ENCODE data around the gene C19orf53. TPM values are rescaled to one million over a fixed set of nuclear protein-coding genes. Genes with fewer than 3 reads are reported as not detected.

Gene C19orf53
- total RNA-seq, 1 experiment from 2014 or later = 66.4 TPM

GRCh38 chr19:13797870-13798269, 23.6 kb downstream of the C19orf53 start:
- no TSS peak for BruUV-seq (replicated peaks)
- intact Hi-C loops (cut with micrococcal nuclease; ENCODE audit: unreplicated experiment) = no loop called here
- H3K4me1 Mint-ChIP-seq (ENCODE audit: low read depth, unreplicated experiment) = peaks cover 1% of the 10 kb centered on the region
- H3K9me3 Mint-ChIP-seq (ENCODE audit: low read depth, unreplicated experiment) = no peaks in the 10 kb centered on the region
- no peak overlapping the region for H3K4me3 Mint-ChIP-seq (ENCODE audit: low read depth, unreplicated experiment)
- peak; percentile 31 for DNase-seq
- no peaks in the 10 kb centered on the region for H3K27me3 Mint-ChIP-seq (ENCODE audit: unreplicated experiment)
- TF ChIP-seq CTCF (IDR thresholded peaks at IDR 0.05; ENCODE audit: unreplicated experiment) = no peak
- H3K36me3 Mint-ChIP-seq (ENCODE audit: insufficient read depth, unreplicated experiment) = peaks cover 45% of the 10 kb centered on the region
- CTCF ChIA-PET = interaction anchor here (0.7 kb wide), 1 partner anchor 13 kb away, joined by 3 read pairs; no protein-coding TSS in a partner anchor
- H3K27ac Mint-ChIP-seq (ENCODE audit: unreplicated experiment) = peak overlapping the region; percentile 91

GRCh38 chr19:13799669-13800068, 25.4 kb downstream of the C19orf53 start:
- Mint-ChIP-seq H3K36me3 (ENCODE audit: insufficient read depth, unreplicated experiment) (peaks cover 43% of the 10 kb centered on the region), H3K27me3 (ENCODE audit: unreplicated experiment) (no peaks in the 10 kb centered on the region), H3K4me3 (ENCODE audit: low read depth, unreplicated experiment) (no peak overlapping the region), H3K9me3 (ENCODE audit: low read depth, unreplicated experiment) (no peaks in the 10 kb centered on the region), H3K4me1 (ENCODE audit: low read depth, unreplicated experiment) (peaks cover 8% of the 10 kb centered on the region), H3K27ac (ENCODE audit: unreplicated experiment) (no peak overlapping the region)
- CTCF ChIA-PET = interaction anchor here (0.6 kb wide), 1 partner anchor 24 kb away, joined by 3 read pairs; no protein-coding TSS in a partner anchor
- no peak for TF ChIP-seq CTCF (IDR thresholded peaks at IDR 0.05; ENCODE audit: unreplicated experiment)
- no peak for DNase-seq
- BruUV-seq (replicated peaks) = no TSS peak
- intact Hi-C loops (cut with micrococcal nuclease; ENCODE audit: unreplicated experiment) = no loop called here

GRCh38 chr19:13803038-13803437, 28.8 kb downstream of the C19orf53 start:
- CTCF ChIA-PET = interaction anchor here (0.7 kb wide), 1 partner anchor 131 kb away, joined by 5 read pairs; no protein-coding TSS in a partner anchor

GRCh38 chr19:13804830-13805683, 30.8 kb downstream of the C19orf53 start:
- Mint-ChIP-seq H3K27ac (ENCODE audit: unreplicated experiment) (peak overlapping the region; percentile 70), H3K36me3 (ENCODE audit: insufficient read depth, unreplicated experiment) (peaks cover 29% of the 10 kb centered on the region), H3K4me3 (ENCODE audit: low read depth, unreplicated experiment) (no peak overlapping the region), H3K27me3 (ENCODE audit: unreplicated experiment) (no peaks in the 10 kb centered on the region), H3K4me1 (ENCODE audit: low read depth, unreplicated experiment) (peaks cover 8% of the 10 kb centered on the region), H3K9me3 (ENCODE audit: low read depth, unreplicated experiment) (no peaks in the 10 kb centered on the region)
- CTCF ChIA-PET = interaction anchor here (1.1 kb wide), 1 partner anchor 57 kb away, joined by 4 read pairs; no protein-coding TSS in a partner anchor
- no TSS peak for BruUV-seq (replicated peaks)
- TF ChIP-seq CTCF (IDR thresholded peaks at IDR 0.05; ENCODE audit: unreplicated experiment) = no peak
- no peak for DNase-seq
- intact Hi-C loops (cut with micrococcal nuclease; ENCODE audit: unreplicated experiment) = no loop called here

More at GRCh38 chr19:13803038-13803437, 28.8 kb downstream of the C19orf53 start:
- H3K27ac Mint-ChIP-seq (ENCODE audit: unreplicated experiment) = peak overlapping the region; percentile 68
- peaks cover 28% of the 10 kb centered on the region for H3K36me3 Mint-ChIP-seq (ENCODE audit: insufficient read depth, unreplicated experiment)
- H3K4me3 Mint-ChIP-seq (ENCODE audit: low read depth, unreplicated experiment) = peak overlapping the region; percentile 38
- TF ChIP-seq CTCF (IDR thresholded peaks at IDR 0.05; ENCODE audit: unreplicated experiment) = no peak
- H3K27me3 Mint-ChIP-seq (ENCODE audit: unreplicated experiment) = no peaks in the 10 kb centered on the region
- peaks cover 8% of the 10 kb centered on the region for H3K4me1 Mint-ChIP-seq (ENCODE audit: low read depth, unreplicated experiment)
- intact Hi-C loops (cut with micrococcal nuclease; ENCODE audit: unreplicated experiment) = no loop called here
- H3K9me3 Mint-ChIP-seq (ENCODE audit: low read depth, unreplicated experiment) = no peaks in the 10 kb centered on the region
- BruUV-seq (replicated peaks) = no TSS peak
- DNase-seq = peak; percentile 71

Data from Calu3 (cell line).